Natural killer cell (primary cell): ENCODE measurements around the gene SERP1. TPM values are rescaled to one million over a fixed set of nuclear protein-coding genes. Genes with fewer than 3 reads are reported as not detected.
A peak's percentile ranks its signal among the peaks of the same experiment; 100 is the strongest.

ENCODE experiments used
- ATAC-seq, 3 donors: fragments of 150-1000 bp in 2 of 3; fragments of 200-7000 bp in 1 of 3; cut with Tn5 transposase; 1 replicate in 1 of 3; 2 replicates in 2 of 3; pipeline ENCODE4 v1.10.0; 2021; ENCODE audit warnings: mild to moderate bottlenecking in 2 of 3, moderate library complexity in 2 of 3
- DNase-seq, 2 donors: peaks; one replicate each; pipeline versions ENCODE4 v3.0.0 to v3.0.0-alpha.2; 2013 to 2021; ENCODE audit warnings: mixed read lengths in 1 of 2
- H3K27ac ChIP-seq: one replicate; pipeline ENCODE4 v1.5.1; 2013; ENCODE audit warnings: mild to moderate bottlenecking, low read length
- H3K27me3 ChIP-seq: one replicate; pipeline ENCODE4 v1.6.1; 2013; ENCODE audit warnings: low read length; ENCODE audit not compliant: control insufficient read depth, insufficient read depth
- H3K36me3 ChIP-seq: one replicate; pipeline ENCODE4 v1.6.1; 2013; ENCODE audit warnings: low read length; ENCODE audit not compliant: control insufficient read depth, insufficient read depth
- H3K4me1 ChIP-seq: one replicate; pipeline ENCODE4 v1.6.1; 2013; ENCODE audit warnings: low read length; ENCODE audit not compliant: control insufficient read depth, insufficient read depth
- H3K4me3 ChIP-seq: one replicate; pipeline ENCODE4 v1.5.1; 2013; ENCODE audit warnings: low read length
- H3K9me3 ChIP-seq: one replicate; pipeline ENCODE4 v1.6.1; 2013; ENCODE audit warnings: low read length; ENCODE audit not compliant: control insufficient read depth, insufficient read depth
- H3K27ac Mint-ChIP-seq, 2 donors: one replicate each; pipeline ENCODE4 v1.8.0; 2022; ENCODE audit warnings: mild to moderate bottlenecking in 2 of 2, mixed read lengths in 2 of 2, moderate library complexity in 1 of 2
- H3K27me3 Mint-ChIP-seq, 2 donors: one replicate each; pipeline ENCODE4 v1.8.0; 2022; ENCODE audit warnings: low read depth in 2 of 2, mixed read lengths in 2 of 2
- H3K36me3 Mint-ChIP-seq: one replicate; pipeline ENCODE4 v1.8.0; 2022; ENCODE audit warnings: mixed read lengths
- H3K4me1 Mint-ChIP-seq, 2 donors: one replicate each; pipeline ENCODE4 v1.8.0; 2022; ENCODE audit warnings: mixed read lengths in 2 of 2
- H3K4me3 Mint-ChIP-seq: one replicate; pipeline ENCODE4 v1.8.0; 2022; ENCODE audit warnings: mild to moderate bottlenecking, moderate library complexity, mixed read lengths
- H3K9me3 Mint-ChIP-seq, 2 donors: one replicate each; pipeline ENCODE4 v1.8.0; 2022; ENCODE audit warnings: mixed read lengths in 2 of 2
- CTCF ChIP-seq: fragments of 200-600 bp; IDR thresholded peaks from one replicate; pipeline ENCODE4 v1.8.0; 2022; ENCODE audit warnings: antibody characterized with exemption
- WGBS: methylation state at CpG from one replicate; pipeline ENCODE4 v1.1.7; 2013; ENCODE audit warnings: missing lambda C conversion rate; ENCODE audit not compliant: insufficient coverage; 5-methylcytosine and 5-hydroxymethylcytosine counted together
- intact Hi-C: fragments of 100-400 bp; cut with micrococcal nuclease; formaldehyde crosslinking; loops from one replicate; pipeline ENCODE4 v1.14.2; 2022
- total RNA-seq, 4 donors: library from RNA; stranded (reverse); fragments of 120-200 nt in 1 of 4; gene quantifications; one replicate each; pipeline versions ENCODE4 v1.2.3 to v1.2.4, GENCODE V29; 2013 to 2022

SERP1 gene
- total RNA-seq, 3 donors from 2014 or later (not counting 1 experiment from before 2014, with no cell fraction given) = 91.1 to 106 (median 94.9) TPM

DNA sequence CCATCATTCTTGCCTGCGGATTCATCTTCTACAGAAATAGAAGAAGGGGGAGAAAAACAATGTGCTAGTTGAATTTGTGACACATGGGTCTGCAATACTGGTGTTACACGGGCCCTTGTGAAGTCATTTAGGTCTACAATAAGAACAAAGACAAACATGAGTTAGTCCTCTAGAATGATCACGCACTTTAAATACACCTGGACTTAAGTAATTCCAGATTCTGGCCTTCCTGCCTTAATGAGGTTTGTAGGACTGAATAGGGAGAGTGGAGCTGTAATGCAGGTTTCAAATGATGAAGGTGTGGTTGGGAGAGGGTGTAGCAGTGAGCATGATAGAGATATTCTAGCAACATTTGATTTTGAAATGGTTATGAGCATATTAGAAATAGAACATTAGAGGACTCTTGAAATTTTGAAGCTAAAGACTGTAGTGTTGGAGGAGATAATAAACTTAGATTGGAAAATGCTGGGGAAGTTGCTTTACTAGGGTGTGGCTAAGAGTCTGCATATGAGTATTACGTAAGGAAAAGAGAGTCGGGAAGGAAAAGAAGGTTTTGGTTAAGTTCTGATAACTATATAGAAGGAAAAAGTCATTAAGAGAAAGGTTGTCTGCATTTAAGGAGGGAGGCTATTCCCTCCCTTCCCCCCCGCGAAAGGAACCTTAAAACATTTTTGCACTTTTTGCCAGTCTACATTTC is 897 bp upstream of the SERP1 start:
- peaks cover 53 to 63% of the 10 kb centered on the region in 2 donors for H3K4me1 Mint-ChIP-seq
- ATAC-seq (no peak), DNase-seq (peak in 1 of 2 donors; percentile 11)
- TF ChIP-seq CTCF = no peak
- Histone ChIP-seq H3K4me3 (peak overlapping the region; percentile 61), H3K27ac (peak overlapping the region; percentile 87), H3K9me3 (no peaks in the 10 kb centered on the region), H3K36me3 (peaks cover 24% of the 10 kb centered on the region), H3K4me1 (peaks cover 6% of the 10 kb centered on the region), H3K27me3 (no peaks in the 10 kb centered on the region)
- H3K9me3 Mint-ChIP-seq = no peaks in the 10 kb centered on the region
- H3K27ac Mint-ChIP-seq = peak overlapping the region; percentile 97
- H3K27me3 Mint-ChIP-seq = no peaks in the 10 kb centered on the region
- H3K4me3 Mint-ChIP-seq = peak overlapping the region; percentile 96
- no peaks in the 10 kb centered on the region for H3K36me3 Mint-ChIP-seq
- intact Hi-C loops = no loop called here
- 18% methylated on average over 7 of the region's 7 CpGs for WGBS

DNA sequence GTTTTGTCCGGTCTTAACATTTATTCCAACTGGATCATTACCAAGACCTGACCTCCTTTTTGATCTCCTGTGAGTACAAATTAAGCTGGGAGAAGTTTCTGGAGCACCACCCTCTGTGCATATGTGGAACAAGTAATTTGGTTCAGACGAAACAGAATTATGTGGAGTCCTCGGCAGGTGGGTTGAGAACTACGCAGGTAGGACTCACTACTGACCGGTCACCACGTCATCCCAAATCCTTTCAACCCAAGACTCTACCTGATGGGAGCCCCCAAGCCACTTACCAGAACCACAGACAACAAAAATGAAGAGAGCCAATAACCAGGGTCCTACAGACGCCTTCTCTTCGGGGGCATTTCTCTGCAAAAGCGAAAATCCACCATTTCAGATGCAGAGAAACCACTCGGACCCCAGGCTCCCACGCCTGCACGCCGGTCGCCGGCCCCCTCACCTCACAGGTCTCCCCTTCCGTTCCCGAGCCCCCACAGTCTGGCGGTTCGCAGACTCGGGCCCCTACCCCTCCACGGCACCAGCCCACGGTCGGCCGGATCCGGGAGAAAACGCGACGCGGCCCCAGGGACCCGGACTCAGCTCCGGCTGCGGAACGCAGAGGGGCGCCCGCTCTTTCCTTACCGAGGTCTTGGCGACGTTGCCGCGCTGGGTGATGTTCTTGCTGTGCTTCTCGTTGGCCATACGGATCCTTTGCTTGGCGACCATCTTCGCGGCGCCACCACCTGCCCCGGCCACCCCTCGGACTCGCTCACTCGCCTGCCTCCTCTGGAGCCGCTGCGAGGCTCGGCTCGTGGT is 674 bp downstream of the SERP1 start:
- no peak for TF ChIP-seq CTCF
- Mint-ChIP-seq H3K4me3 (peak overlapping the region; percentile 96), H3K36me3 (no peaks in the 10 kb centered on the region), H3K27me3 (no peaks in the 10 kb centered on the region), H3K4me1 (peaks cover 60 to 69% of the 10 kb centered on the region in 2 donors), H3K27ac (peak overlapping the region; percentile 97), H3K9me3 (no peaks in the 10 kb centered on the region)
- H3K4me1 ChIP-seq = peaks cover 6% of the 10 kb centered on the region
- H3K27me3 ChIP-seq = no peaks in the 10 kb centered on the region
- peaks cover 24% of the 10 kb centered on the region for H3K36me3 ChIP-seq
- H3K4me3 ChIP-seq = peak overlapping the region; percentile 61
- WGBS = under 1% methylated on average over 54 of the region's 54 CpGs
- peak overlapping the region; percentile 87 for H3K27ac ChIP-seq
- ATAC-seq = peak in 1 of 3 donors; percentile 4
- H3K9me3 ChIP-seq = no peaks in the 10 kb centered on the region
- DNase-seq = peak in 1 of 2 donors; percentile 67
- intact Hi-C loops = loop anchor here (1.0 kb wide), 4 partner anchors 58 to 217 kb away; partner anchors contain the start of genes ERICH6, SELENOT and TSC22D2

- H3K4me1 ChIP-seq = peaks cover 6% of the 10 kb centered on the region
- DNase-seq = no peak
- no peak for ATAC-seq
Observed at GRCh38 chr3:150544726-150545125, 1.6 kb downstream of the SERP1 start.

More at GRCh38 chr3:150544726-150545125, 1.6 kb downstream of the SERP1 start:
- Mint-ChIP-seq H3K9me3 (no peaks in the 10 kb centered on the region), H3K4me1 (peaks cover 60 to 69% of the 10 kb centered on the region in 2 donors), H3K27me3 (no peaks in the 10 kb centered on the region), H3K4me3 (peak overlapping the region; percentile 96), H3K36me3 (no peaks in the 10 kb centered on the region), H3K27ac (peak overlapping the region; percentile 97)
- H3K27me3 ChIP-seq = no peaks in the 10 kb centered on the region
- no peak for TF ChIP-seq CTCF
- no peak overlapping the region for H3K4me3 ChIP-seq
- intact Hi-C loops = no loop called here
- no peak overlapping the region for H3K27ac ChIP-seq
- peaks cover 20% of the 10 kb centered on the region for H3K36me3 ChIP-seq
- no CpG with 5 or more reads among the region's 1 CpG for WGBS
- H3K9me3 ChIP-seq = no peaks in the 10 kb centered on the region
